ENCODE results near the gene FEZF2. TPM values are rescaled to one million over a fixed set of nuclear protein-coding genes. Genes with fewer than 3 reads are reported as not detected.

Gene FEZF2
- total and polyA plus RNA-seq, 9 of the 15 experiments (the other 6 are each of a cell fraction or from before 2014, with no cell fraction given): not detected

GRCh38 chr3:62379321-62379798 is 6.0 kb upstream of the FEZF2 start:
- ATAC-seq: no peak
- TF ChIP-seq ZNF668 (CRISPR knock-in tag; IDR thresholded peaks at IDR 0.05) (no peak), ZNF143 (CRISPR knock-in tag; IDR thresholded peaks at IDR 0.05) (no peak), NCOA1 (IDR thresholded peaks at IDR 0.05; ENCODE audit: low read depth) (no peak), WHSC1 (IDR thresholded peaks at IDR 0.05; ENCODE audit: low read length) (no peak), CHCHD3 (CRISPR knock-in tag; IDR thresholded peaks at IDR 0.05) (no peak), SETDB1 (IDR thresholded peaks at IDR 0.05; ENCODE audit: low read length) (no peak), TBP (optimal IDR thresholded peaks at IDR 0.05; ENCODE audit: low read depth, low read length) (no peak), TSC22D4 (tag; IDR thresholded peaks at IDR 0.05) (no peak), L3MBTL2 (IDR thresholded peaks at IDR 0.05) (no peak), ZBTB12 (CRISPR knock-in tag; IDR thresholded peaks at IDR 0.05) (no peak), SMAD1 (IDR thresholded peaks at IDR 0.05; ENCODE audit: low read depth, low read length, partially characterized antibody) (no peak), NR1H2 (CRISPR knock-in tag; IDR thresholded peaks at IDR 0.05) (no peak), MCM5 (IDR thresholded peaks at IDR 0.05; ENCODE audit: low read depth) (no peak), THAP12 (CRISPR knock-in tag; IDR thresholded peaks at IDR 0.05) (no peak), CBFA2T2 (conservative IDR thresholded peaks at IDR 0.05) (no peak), ZNF561 (CRISPR knock-in tag; conservative IDR thresholded peaks at IDR 0.05) (no peak), ATF2 (CRISPR knock-in tag; IDR thresholded peaks at IDR 0.05) (no peak)

More at GRCh38 chr3:62379321-62379798, 6.0 kb upstream of the FEZF2 start:
- Histone ChIP-seq H3K36me3 (ENCODE audit: control insufficient read depth, insufficient read depth, low read length) (no peaks in the 10 kb centered on the region), H4K20me1 (replicated peaks; ENCODE audit: control insufficient read depth, insufficient read depth, low read length) (no peaks in the 10 kb centered on the region), H3K4me3 (no peak overlapping the region), H3K27ac (ENCODE audit: extremely low read depth, low read depth, low read length) (no peak overlapping the region), H3K27me3 (ENCODE audit: control insufficient read depth in 2 of 2, insufficient read depth in 2 of 2, low read length in 2 of 2) (peaks cover 0 to 25% of the 10 kb centered on the region in 2 experiments; a peak in 2 of 5 replicates), H3K4me2 (ENCODE audit: insufficient read depth, low read length) (no peak overlapping the region), H3K9me3 (replicated peaks; ENCODE audit: control insufficient read depth, insufficient read depth, low read depth, low read length) (no peaks in the 10 kb centered on the region), H2AFZ (ENCODE audit: low read depth, low read length) (no peak overlapping the region), H3K79me2 (ENCODE audit: control insufficient read depth, insufficient read depth, low read length) (no peaks in the 10 kb centered on the region), H3K4me1 (replicated peaks in 1 of 2; ENCODE audit: control insufficient read depth in 2 of 2, insufficient read depth in 2 of 2, low read length in 2 of 2) (no peaks in the 10 kb centered on the region), H3K9ac (ENCODE audit: insufficient read depth in 1 of 2, low read depth in 2 of 2, low read length in 2 of 2) (no peak overlapping the region), H3K9me1 (ENCODE audit: control insufficient read depth, insufficient read depth, low read length) (no peaks in the 10 kb centered on the region)
- in situ Hi-C loops (cut with MboI) (no loop called here), intact Hi-C loops (cut with micrococcal nuclease) (no loop called here)
- DNase-seq (ENCODE audit: extremely low read depth in 1 of 4, low spot score in 3 of 4): no peak
- ChIA-PET POLR2A (no interaction called here), CTCF (ENCODE audit: low intra/inter-chr PET ratio) (no interaction called here)
- FAIRE-seq: no peak
- BruUV-seq (replicated peaks): no TSS peak
- WGBS (ENCODE audit: insufficient coverage, low coverage, missing lambda C conversion rate): 1% methylated on average over 15 of the region's 21 CpGs
